ENCODE results near the gene SERPINH1. TPM values are rescaled to one million over a fixed set of nuclear protein-coding genes. Genes with fewer than 3 reads are reported as not detected.

The SERPINH1 gene
- total and polyA plus RNA-seq, 2 donors (not counting 1 experiment from before 2014, with no cell fraction given): 3.0 to 5.7 TPM

GRCh38 chr11:75570559-75571139 lies 8.6 kb downstream of the SERPINH1 start:
- no peak overlapping the region for H3K4me3 Mint-ChIP-seq
- H2AFZ ChIP-seq (ENCODE audit: insufficient read depth, low read depth, low read length, poor library complexity, severe bottlenecking): no peak overlapping the region
- H3K27me3 ChIP-seq (replicated peaks in 1 of 4; ENCODE audit: control extremely low read depth in 1 of 4, control insufficient read depth in 3 of 4, insufficient read depth in 4 of 4, low read length in 3 of 4): no peaks in the 10 kb centered on the region
- ChIA-PET CTCF (interaction anchor here (0.7 to 1.1 kb wide), 2 partner anchors 34 to 162 kb away, joined by 3 to 4 read pairs; no protein-coding TSS in a partner anchor), POLR2A (no interaction called here)
- H3K4me2 ChIP-seq (replicated peaks; ENCODE audit: low read depth, low read length, poor library complexity, severe bottlenecking): no peak overlapping the region
- peaks cover 0 to 12% of the 10 kb centered on the region in 2 experiments for H3K36me3 ChIP-seq (replicated peaks in 1 of 2; ENCODE audit: control extremely low read depth in 1 of 2, control insufficient read depth in 1 of 2, extremely low read depth in 1 of 2, insufficient read depth in 2 of 2, low read length in 1 of 2)
- H3K4me1 Mint-ChIP-seq: no peaks in the 10 kb centered on the region
- no peaks in the 10 kb centered on the region for H4K20me1 ChIP-seq (ENCODE audit: control insufficient read depth, insufficient read depth, low read length, poor library complexity, severe bottlenecking)
- H3K27me3 Mint-ChIP-seq: peaks cover 7% of the 10 kb centered on the region
- no peak overlapping the region for H3K4me3 ChIP-seq (ENCODE audit: control extremely low read depth in 1 of 5, extremely low read depth in 1 of 5, insufficient read depth in 1 of 5, low read depth in 2 of 5, low read length in 4 of 5)
- H3K79me2 ChIP-seq (ENCODE audit: control insufficient read depth, insufficient read depth, low read length): no peaks in the 10 kb centered on the region
- H3K9ac ChIP-seq (ENCODE audit: low read length): no peak overlapping the region
- H3K4me1 ChIP-seq (ENCODE audit: control insufficient read depth in 2 of 2, insufficient read depth in 2 of 2, low read length in 2 of 2): peaks cover 0 to 4% of the 10 kb centered on the region in 2 donors
- no peak for ATAC-seq (ENCODE audit: low read depth)
- no peak for TF ChIP-seq EZH2 (IDR thresholded peaks at IDR 0.05; ENCODE audit: borderline replicate concordance, insufficient read depth, low read depth, low read length, poor library complexity, severe bottlenecking)
- TF ChIP-seq CTCF (IDR thresholded peaks at IDR 0.05): no peak
- no peak for DNase-seq
- H3K27ac ChIP-seq (ENCODE audit: low read length in 2 of 2): no peak overlapping the region
- 90% methylated on average over 6 of the region's 9 CpGs for whole genome bisulfite sequencing (ENCODE audit: insufficient coverage)
- H3K9me3 Mint-ChIP-seq (ENCODE audit: insufficient read depth): no peaks in the 10 kb centered on the region
- no peak overlapping the region for H3K27ac Mint-ChIP-seq
- H3K9me3 ChIP-seq (ENCODE audit: control extremely low read depth in 1 of 3, control insufficient read depth in 2 of 3, insufficient read depth in 1 of 3, low read length in 2 of 3): peaks cover 0 to under 1% (median 0%) of the 10 kb centered on the region in 3 donors
- intact Hi-C loops (cut with micrococcal nuclease): no loop called here

- H3K27ac Mint-ChIP-seq: no peak overlapping the region
- H3K4me1 ChIP-seq (ENCODE audit: control insufficient read depth in 2 of 2, insufficient read depth in 2 of 2, low read length in 2 of 2): peaks cover 7 to 14% of the 10 kb centered on the region in 2 donors
Observed at GRCh38 chr11:75571625-75572024, 9.6 kb downstream of the SERPINH1 start.

More at GRCh38 chr11:75571625-75572024, 9.6 kb downstream of the SERPINH1 start:
- no peak overlapping the region for H3K27ac ChIP-seq (ENCODE audit: low read length in 2 of 2)
- intact Hi-C loops (cut with micrococcal nuclease): no loop called here
- no peaks in the 10 kb centered on the region for H3K79me2 ChIP-seq (ENCODE audit: control insufficient read depth, insufficient read depth, low read length)
- 98% methylated on average over 13 of the region's 14 CpGs for WGBS (ENCODE audit: insufficient coverage)
- no peak overlapping the region for H3K4me3 ChIP-seq (ENCODE audit: control extremely low read depth in 1 of 5, extremely low read depth in 1 of 5, insufficient read depth in 1 of 5, low read depth in 2 of 5, low read length in 4 of 5)
- ChIA-PET CTCF (interaction anchor here (1.1 kb wide), 1 partner anchor 35 kb away, joined by 4 read pairs; no protein-coding TSS in a partner anchor), POLR2A (no interaction called here)
- H3K9ac ChIP-seq (ENCODE audit: low read length): no peak overlapping the region
- ATAC-seq (ENCODE audit: low read depth): no peak
- DNase-seq: no peak
- Mint-ChIP-seq H3K4me1 (peaks cover 9% of the 10 kb centered on the region), H3K4me3 (no peak overlapping the region), H3K27me3 (peaks cover 7% of the 10 kb centered on the region), H3K9me3 (ENCODE audit: insufficient read depth) (peaks cover 2% of the 10 kb centered on the region)
- H3K9me3 ChIP-seq (ENCODE audit: control extremely low read depth in 1 of 3, control insufficient read depth in 2 of 3, insufficient read depth in 1 of 3, low read length in 2 of 3): peaks cover 0 to 10% (median 3%) of the 10 kb centered on the region in 3 donors
- H3K27me3 ChIP-seq (replicated peaks in 1 of 4; ENCODE audit: control extremely low read depth in 1 of 4, control insufficient read depth in 3 of 4, insufficient read depth in 4 of 4, low read length in 3 of 4): no peaks in the 10 kb centered on the region
- H3K36me3 ChIP-seq (replicated peaks in 1 of 2; ENCODE audit: control extremely low read depth in 1 of 2, control insufficient read depth in 1 of 2, extremely low read depth in 1 of 2, insufficient read depth in 2 of 2, low read length in 1 of 2): peaks cover 0 to 12% of the 10 kb centered on the region in 2 experiments
- H4K20me1 ChIP-seq (ENCODE audit: control insufficient read depth, insufficient read depth, low read length, poor library complexity, severe bottlenecking): no peaks in the 10 kb centered on the region
- TF ChIP-seq EZH2 (IDR thresholded peaks at IDR 0.05; ENCODE audit: borderline replicate concordance, insufficient read depth, low read depth, low read length, poor library complexity, severe bottlenecking) (no peak), CTCF (IDR thresholded peaks at IDR 0.05) (no peak)
- no peak overlapping the region for H2AFZ ChIP-seq (ENCODE audit: insufficient read depth, low read depth, low read length, poor library complexity, severe bottlenecking)
- no peak overlapping the region for H3K4me2 ChIP-seq (replicated peaks; ENCODE audit: low read depth, low read length, poor library complexity, severe bottlenecking)
